Measurements from ENCODE around the gene EPB41L2. TPM values are rescaled to one million over a fixed set of nuclear protein-coding genes. Genes with fewer than 3 reads are reported as not detected.

EPB41L2 gene
- total RNA-seq, 1 experiment from 2014 or later: 74.8 TPM

- no peak overlapping the region for H3K27ac ChIP-seq (ENCODE audit: low read depth, low read length)
- H4K20me1 ChIP-seq (ENCODE audit: insufficient read depth): no peaks in the 10 kb centered on the region
- no peak overlapping the region for H3K9ac ChIP-seq (ENCODE audit: low read length)
- ChIA-PET POLR2A (no interaction called here), RAD21 (ENCODE audit: low non-redundant PET in 1 of 2, low total read pairs in 2 of 2, uncharacterized antibody in 2 of 2, unreplicated experiment in 2 of 2) (no interaction called here), CTCF (no interaction called here)
- H3K4me2 ChIP-seq (ENCODE audit: low read length): no peak overlapping the region
- H3K9me2 ChIP-seq (ENCODE audit: insufficient read depth): no peaks in the 10 kb centered on the region
- BruUV-seq (replicated peaks): no TSS peak
- H3K36me3 ChIP-seq (ENCODE audit: control insufficient read depth in 1 of 2, insufficient read depth in 2 of 2, low read length in 2 of 2): no peaks in the 10 kb centered on the region
- H2AFZ ChIP-seq (ENCODE audit: low read depth, low read length, poor library complexity, severe bottlenecking): no peak overlapping the region
- ATAC-seq (no peak), DNase-seq (ENCODE audit: low read depth, low spot score) (no peak)
- TF ChIP-seq CBX3 (IDR thresholded peaks at IDR 0.05; ENCODE audit: low read depth) (no peak), TCF7L2 (IDR thresholded peaks at IDR 0.05; ENCODE audit: borderline replicate concordance, extremely low read depth, insufficient read depth, insufficient read length) (no peak), ATF3 (IDR thresholded peaks at IDR 0.05) (no peak), CTCF (IDR thresholded peaks at IDR 0.05 in 2 of 3, conservative IDR thresholded peaks at IDR 0.05 in 1 of 3; ENCODE audit: borderline replicate concordance in 1 of 3, insufficient read depth in 1 of 3, low read depth in 2 of 3, low read length in 2 of 3) (no peak), POLR2A (IDR thresholded peaks at IDR 0.05; ENCODE audit: borderline replicate concordance, extremely low read depth, insufficient read depth, insufficient read length) (no peak), MAX (IDR thresholded peaks at IDR 0.05) (no peak), ZBTB33 (IDR thresholded peaks at IDR 0.05; ENCODE audit: extremely low read depth, insufficient replicate concordance, low read length) (no peak), FOSL1 (IDR thresholded peaks at IDR 0.05; ENCODE audit: low read depth) (no peak), SP1 (IDR thresholded peaks at IDR 0.05; ENCODE audit: low read depth) (no peak), POLR2AphosphoS5 (IDR thresholded peaks at IDR 0.05; ENCODE audit: low read depth, low read length) (no peak), RAD21 (IDR thresholded peaks at IDR 0.05; ENCODE audit: low read depth) (no peak), EZH2 (IDR thresholded peaks at IDR 0.05) (no peak), SRF (IDR thresholded peaks at IDR 0.05; ENCODE audit: low read depth) (no peak), EZH2phosphoT487 (IDR thresholded peaks at IDR 0.05; ENCODE audit: borderline replicate concordance) (no peak), ELF1 (IDR thresholded peaks at IDR 0.05; ENCODE audit: borderline replicate concordance, low read depth) (no peak)
- H3K27me3 ChIP-seq (ENCODE audit: insufficient read depth, low read length): no peaks in the 10 kb centered on the region
- H3K79me2 ChIP-seq (ENCODE audit: insufficient read depth, low read length): peaks cover 65% of the 10 kb centered on the region
- no peaks in the 10 kb centered on the region for H3K9me3 ChIP-seq (ENCODE audit: control insufficient read depth in 1 of 2, insufficient read depth in 1 of 2, low read depth in 1 of 2, low read length in 2 of 2)
- no peaks in the 10 kb centered on the region for H3K4me1 ChIP-seq (ENCODE audit: control insufficient read depth in 1 of 2, insufficient read depth in 2 of 2, low read length in 2 of 2)
- intact Hi-C loops (cut with micrococcal nuclease): no loop called here
- H3K4me3 ChIP-seq (replicated peaks in 1 of 2; ENCODE audit: low read depth in 1 of 2, low read length in 2 of 2): no peak overlapping the region
Measured at GRCh38 chr6:131045139-131045538, 17.9 kb downstream of the EPB41L2 start.
